ENCODE data around the gene KCNQ1.

KCNQ1 gene

GRCh38 chr11:2425506-2425905 lies 19.3 kb upstream of the KCNQ1 start:
- no peak for DNase-seq

DNA sequence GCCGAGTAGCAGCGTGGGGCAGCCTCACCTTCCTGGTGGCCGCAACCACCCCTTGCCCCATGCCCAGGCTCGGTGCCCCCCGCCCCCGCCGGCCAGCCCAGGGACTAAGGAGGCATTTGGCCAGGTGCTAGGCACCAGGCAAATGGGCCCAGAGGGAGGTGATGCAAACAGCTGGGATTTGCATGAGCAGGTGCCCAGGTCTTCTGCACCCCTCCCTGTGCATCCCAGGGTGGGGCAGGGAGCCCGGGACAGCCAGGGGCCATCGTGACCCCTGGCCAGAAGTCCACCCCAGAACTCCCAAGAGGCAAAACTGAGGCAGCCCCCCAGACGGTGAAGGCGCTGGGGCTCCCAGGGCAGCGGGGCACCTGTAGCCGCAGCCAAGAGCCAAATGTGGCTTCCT lies 18.6 kb upstream of the KCNQ1 start:
- no peak for DNase-seq

GRCh38 chr11:2426826-2427521 lies 17.8 kb upstream of the KCNQ1 start:
- no peak for DNase-seq

DNA sequence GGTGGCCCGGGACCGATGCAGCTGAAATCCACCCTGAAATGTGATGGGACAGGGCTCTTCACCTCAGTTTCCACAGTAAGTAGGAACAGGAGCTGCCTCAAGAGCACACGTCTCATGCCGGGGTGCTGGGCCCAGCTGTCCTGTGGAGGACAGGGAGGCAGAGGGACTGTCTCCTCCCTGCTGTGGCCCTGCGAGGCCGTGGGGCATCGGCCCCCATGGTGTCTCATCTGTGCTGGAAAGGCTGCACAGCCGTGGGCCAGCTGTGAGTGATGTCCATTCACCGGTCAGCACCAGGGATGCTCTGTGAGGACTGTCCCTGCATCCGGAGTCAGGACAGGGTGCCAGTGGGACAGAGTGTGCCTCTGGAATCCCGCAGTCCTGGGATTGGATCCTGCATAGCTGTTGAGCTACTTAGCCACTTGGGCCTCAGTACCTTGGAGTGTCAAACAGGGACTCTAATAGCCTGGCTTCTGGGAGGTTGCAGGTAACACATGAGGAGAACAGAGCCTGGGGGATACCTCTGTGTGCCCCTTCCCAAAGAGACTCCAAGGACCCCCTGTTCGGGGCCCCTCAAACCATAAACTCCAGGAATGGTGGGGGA lies 17.0 kb upstream of the KCNQ1 start:
- DNase-seq: no peak

- peak; percentile 92 for DNase-seq
These were observed 16.4 kb upstream of the KCNQ1 start for GRCh38 chr11:2428322-2428795.

DNA sequence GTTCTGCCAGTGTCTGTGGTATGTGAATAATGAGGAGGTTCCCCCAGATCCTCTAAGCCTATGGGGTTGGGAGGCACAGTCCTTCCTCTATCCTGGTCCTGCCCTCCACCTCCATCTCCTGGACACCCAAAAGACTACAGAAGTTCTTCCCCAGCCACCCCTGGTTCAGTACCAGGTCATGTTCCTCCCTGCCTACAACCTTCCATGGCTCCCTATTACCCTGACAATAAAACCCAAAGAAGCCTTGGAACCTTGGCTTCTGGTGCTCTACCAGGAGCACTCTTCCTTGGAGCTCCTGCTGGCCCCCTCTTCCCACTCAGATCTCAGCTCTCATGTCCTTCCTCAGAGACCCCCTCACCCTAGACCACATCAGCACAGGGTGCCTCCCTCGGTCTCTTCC lies 13.4 kb upstream of the KCNQ1 start:
- DNase-seq: no peak

DNA sequence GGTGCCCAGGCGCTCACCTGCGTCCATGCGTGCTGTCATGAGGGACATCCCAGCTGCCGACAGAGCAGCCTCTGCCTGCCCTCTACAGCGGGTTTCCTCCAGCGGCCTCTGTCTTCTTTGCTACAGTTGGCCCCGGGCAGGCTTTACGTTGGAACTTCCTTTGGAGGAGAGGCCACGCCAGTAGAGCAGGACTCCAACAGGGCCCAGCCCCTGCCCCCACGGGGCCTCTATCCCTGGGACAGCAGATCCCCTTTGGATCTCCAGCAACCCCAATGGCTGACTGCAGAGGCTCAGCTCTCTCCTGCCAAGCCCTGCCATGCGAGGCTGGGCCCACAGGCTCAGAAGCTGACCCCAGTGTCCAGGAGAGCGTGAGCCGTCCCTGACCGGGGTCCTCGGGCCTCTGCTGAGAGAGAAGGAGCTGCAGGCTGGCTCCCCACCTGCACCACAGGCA lies 12.6 kb upstream of the KCNQ1 start:
- no peak for DNase-seq

DNA sequence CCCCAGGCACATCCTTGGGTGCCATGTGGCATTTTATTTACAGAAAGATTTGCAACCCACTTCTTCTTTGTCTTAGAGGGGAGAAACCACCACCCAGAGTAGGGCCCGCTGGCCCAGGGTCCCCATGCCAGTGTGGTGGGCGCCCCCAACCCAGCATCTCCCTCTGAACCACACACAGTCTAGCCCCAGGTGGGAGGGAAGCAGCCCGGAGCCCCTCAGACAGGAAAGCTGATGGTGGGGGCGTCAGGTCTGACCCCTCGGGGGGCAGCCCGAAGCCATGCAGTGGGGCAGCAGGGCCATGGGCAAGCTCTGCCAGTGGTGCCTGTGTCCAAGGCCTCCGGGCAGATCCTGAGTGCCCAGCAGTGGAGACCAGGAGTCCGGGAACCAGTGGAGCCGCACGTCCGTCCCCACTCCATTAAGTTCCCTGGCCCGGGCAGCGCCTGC lies 12.2 kb upstream of the KCNQ1 start:
- no peak for DNase-seq

DNA sequence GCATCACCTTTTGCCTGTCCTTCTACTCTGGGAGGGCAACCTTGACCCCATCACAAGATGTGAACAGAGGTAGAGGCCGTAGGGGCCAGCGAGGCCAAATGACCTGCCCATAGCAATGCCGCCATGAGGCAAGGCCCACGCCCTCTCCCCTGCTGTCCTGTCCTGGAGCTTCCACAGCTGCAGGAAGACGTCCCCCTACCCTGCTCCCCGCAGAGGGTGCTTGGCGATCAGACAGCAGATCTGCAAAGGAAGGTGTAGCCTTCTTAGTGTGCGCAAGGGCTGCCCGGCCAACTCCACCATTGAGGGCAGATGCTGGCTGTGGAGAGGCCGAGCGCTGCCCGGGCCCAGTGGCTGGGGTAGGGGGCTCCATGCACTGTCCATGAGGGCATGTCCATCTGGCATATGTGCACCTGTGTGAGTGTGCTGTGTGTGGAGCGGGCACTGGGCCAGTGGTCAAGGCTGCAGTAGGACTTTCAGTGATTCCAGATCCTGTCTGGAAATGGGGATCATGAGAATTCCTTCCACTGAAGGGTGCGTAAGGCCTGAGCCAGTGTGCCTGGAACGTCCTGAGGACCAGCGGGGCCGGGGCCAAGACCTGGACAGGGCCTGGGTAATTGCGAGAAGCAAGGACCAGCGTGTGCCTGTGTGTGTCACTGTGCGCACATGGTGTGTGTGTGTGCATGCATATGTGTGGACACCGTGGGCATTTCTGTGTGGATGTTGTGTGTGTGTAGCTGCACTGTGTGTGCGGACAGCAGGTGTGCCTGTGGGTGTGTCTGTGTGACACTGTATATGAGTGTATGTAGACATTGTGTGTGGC lies 11.5 kb upstream of the KCNQ1 start:
- no peak for DNase-seq

DNA sequence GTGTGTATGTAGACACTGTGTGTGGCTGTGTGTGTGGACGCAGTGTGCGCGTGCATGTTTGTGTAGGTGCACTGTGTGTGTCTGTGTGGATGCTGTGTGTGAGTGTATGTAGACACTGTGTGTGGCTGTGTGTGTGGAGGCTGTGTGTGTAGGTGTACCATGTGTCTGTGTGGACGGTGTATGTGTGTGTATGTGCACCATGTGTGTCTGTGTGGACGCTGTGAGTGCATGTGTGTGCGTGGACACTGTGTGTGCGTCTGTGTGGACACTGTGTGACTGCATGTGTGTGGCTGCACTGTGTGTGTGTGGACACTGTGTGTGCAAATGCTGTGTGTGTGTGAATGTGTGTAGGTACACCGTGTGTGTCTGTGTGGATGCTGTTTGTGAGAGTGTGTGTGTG lies 10.8 kb upstream of the KCNQ1 start:
- no peak for DNase-seq

DNA sequence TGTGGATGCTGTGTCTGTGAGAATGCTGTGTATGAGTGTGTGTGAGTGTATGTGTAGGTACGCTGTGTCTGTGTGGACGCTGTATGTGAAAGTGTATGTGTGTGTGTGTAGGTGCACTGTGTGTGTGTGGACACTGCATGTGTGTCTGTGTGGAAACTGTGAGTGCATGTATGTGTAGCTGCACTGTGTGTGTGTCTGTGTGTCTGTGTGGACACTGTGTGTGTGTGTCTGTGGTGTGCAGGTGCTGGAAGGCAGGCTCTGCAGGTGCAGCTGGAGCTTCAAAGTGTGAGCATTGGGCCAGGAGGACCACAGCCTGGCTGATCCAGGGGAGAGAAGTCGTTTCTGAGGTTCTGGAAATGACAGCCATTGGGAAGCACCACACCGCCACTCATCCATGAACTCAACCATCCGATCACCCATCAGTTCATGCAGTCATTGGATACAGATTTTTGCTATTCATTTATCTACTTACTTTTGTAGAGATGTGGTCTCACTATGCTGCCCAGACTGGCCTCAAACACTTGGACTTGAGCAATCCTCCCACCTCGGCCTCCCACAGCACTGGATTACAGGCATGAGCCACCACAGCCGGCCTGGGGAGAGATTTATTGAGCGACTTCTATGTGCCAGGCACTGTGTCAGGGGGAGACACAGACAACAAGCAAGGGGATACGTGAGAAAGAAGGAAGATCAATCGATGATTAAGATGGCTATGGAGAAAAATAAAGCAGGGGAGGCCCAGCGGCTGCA lies 10.1 kb upstream of the KCNQ1 start:
- no peak for DNase-seq

- no peak for DNase-seq
These were observed 9.4 kb upstream of the KCNQ1 start for GRCh38 chr11:2435288-2436012.

DNA sequence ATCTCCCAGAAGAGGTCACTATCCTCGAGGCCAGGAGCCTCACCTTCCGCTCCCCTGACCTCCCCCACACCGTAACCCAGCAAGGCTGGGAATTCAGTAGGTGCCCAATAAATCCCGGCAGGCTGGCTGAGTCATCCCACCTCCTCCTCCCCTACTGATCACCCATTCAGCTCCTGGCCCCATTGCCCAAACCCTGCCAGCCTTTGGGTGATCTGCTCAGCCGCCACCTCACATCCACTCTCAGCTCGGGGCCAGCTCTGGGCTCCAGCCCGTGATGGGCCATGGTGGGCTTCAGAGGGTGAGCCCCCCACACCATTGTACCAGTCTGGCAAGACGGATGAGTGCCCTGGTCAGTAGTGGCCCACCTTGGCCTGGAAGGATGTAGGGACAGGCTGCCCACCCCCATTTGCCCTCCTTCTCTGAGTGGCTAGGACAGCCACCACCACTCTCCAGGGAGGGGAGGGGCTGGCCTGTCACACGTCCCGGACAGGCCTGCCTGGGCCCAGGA lies 8.7 kb upstream of the KCNQ1 start:
- DNase-seq: no peak

DNA sequence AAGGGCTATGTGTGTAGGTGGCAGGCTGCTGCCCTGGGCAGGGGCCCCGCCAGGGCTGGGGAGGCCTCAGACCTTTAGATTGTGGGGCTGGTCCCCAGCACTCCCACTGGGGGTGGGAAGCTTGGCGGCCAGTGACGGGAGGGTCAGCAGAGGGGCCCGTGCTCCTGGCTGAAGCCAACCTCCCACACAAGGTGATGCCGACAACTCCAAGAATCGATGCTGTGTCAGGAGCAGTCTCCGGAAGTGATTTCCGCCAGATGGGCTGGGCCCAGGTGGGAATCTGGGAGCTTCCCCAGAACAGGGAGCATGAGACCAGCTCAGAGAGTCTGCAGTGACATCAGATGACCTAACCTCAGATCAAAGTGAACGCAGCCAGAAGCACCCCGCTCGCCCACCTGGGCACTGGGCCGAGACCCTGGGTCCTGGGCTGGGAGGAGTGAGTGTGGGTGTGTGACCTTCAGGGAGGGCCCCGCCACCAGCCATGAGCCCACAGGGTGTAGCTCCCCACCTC lies 8.2 kb upstream of the KCNQ1 start:
- DNase-seq: no peak

DNA sequence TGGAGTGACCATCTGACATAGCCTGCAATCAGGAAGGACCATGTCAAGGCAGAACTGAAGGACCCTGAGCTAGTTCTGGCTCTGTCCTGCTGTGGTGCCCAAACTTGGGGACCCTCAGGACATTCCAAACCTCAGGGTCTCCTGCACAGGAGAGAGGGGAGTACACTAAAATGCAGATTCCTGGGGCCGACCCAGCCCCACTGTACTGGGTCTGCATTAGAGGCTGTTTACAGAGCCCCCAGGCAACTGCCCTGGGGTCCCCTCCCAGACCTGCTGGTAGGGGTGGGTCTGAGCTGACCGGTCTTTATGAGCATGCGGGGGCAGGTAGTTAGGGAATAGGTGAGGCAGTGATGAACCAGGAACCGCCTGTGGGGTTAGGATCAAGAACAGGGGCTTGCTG lies 7.3 kb upstream of the KCNQ1 start:
- DNase-seq: no peak

GRCh38 chr11:2439820-2440219 lies 5.0 kb upstream of the KCNQ1 start:
- no peak for DNase-seq

DNA sequence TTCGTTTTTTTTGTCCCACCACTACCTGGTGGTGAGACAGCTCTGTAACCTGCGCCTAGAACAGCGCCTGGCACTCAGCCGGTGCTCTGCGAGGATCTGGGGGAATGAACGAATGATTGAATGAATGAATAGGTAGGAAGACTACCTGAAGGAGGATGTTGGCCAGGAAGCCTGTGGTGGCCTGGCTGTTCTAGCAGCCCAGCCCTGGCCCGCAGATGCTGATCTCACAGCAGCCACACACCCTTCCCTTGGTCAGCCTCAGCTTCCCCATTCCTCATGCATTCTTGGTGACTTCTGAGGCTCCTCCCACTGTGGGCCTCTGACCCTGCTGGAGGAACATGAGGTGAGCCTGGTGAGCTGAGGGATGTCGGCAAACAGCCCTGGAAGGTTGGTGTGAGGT lies 4.2 kb upstream of the KCNQ1 start:
- no peak for DNase-seq

DNA sequence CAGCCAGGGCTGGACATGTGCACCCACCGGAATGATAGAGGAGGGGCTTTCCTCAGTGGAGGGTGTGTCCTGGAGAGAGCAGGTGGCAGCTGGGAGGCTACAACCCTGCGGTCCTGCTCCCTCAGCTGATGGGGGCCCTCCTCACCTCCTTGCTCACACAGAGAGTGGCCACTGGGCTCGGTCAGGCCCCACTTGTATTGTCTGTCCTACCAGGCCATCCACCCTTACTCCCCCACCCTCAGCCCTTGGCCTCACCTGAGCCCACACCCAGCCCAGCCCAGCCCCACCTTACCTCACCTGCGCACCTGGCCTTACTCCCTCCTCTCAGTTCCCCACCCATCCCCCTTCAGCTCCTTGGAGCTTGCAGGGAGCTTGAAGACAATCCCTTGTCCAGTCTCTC lies 3.6 kb upstream of the KCNQ1 start:
- DNase-seq: no peak

DNA sequence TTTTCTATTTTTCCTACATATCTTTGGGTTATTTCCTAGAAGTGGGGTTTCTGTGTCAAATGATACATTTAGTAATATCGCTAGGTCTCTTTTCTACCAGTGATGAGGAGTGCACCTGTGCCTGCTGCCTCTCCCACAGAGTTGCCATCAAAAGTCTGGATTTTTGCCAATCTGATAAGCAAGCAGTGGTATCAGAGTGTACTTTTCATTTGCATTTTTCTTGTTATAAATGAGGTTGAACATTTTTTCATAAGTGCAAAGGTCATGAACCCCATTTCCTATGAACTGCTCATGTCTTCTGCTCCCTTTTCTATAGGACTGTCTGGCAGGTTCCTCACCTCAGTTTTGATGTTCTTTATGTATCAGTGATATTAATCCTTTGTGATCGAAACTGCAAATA lies 2.2 kb upstream of the KCNQ1 start:
- no peak for DNase-seq

GRCh38 chr11:2443406-2443805 lies 1.4 kb upstream of the KCNQ1 start:
- DNase-seq: no peak

DNA sequence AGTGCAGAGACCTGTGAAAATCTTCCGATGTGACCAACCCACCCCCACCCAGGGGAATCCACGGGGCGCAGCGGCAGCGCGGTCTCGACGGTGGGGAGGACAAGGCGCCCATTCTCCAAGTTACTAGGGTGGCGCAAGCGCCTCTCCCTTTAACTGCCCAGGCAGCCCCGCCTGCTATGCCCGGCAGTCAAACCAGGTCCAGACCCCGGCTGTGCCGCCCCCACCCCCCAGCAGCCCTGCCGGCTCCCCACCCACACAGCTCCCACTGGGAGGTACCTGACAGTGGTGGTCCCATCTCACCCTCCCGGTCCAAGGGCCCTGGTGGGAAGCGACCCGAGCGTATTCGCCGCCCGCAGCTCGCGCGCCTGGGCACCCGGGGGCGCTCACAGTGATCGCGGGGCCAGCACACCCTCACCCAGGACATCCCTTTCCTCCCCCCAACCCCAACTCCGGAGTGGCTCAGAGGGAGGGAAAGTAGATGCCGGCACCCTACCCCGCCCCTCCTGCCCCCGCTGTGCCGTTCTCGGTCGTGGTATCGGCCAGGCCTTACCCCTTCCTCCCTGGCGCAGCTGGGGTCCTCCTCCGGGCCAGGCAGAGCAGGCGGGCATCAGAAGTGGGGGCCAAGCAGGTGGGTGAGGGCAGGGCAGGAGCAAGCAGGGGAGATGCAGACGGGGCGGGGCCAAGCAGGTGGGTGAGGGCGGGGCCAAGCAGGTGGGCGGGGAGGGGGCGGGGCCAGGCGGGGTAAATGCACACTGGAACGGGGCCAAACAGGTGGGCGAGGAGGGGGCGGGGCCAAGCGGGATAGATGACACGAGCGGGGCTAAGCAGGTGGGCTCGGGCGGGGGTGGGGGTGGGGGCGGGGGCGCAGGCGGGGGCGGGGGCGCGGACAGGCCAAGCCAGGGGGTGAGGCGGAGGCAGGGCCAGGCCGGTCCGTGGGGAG lies 657 bp upstream of the KCNQ1 start, which contains the start of gene TRPM5:
TSS of gene TRPM5 (minus strand) at position 634 of the 940 bp plus-strand sequence. CDS start 21,478 bp downstream, outside the sequence.
- peak; percentile 87 for DNase-seq
